Measurements from ENCODE around the gene MSI2. TPM values are rescaled to one million over a fixed set of nuclear protein-coding genes. Genes with fewer than 3 reads are reported as not detected.
A peak's percentile ranks its signal among the peaks of the same experiment; 100 is the strongest.

The MSI2 gene
- polyA plus RNA-seq, 1 of the 3 experiments (the other 2 are of a cell fraction): 24.1 TPM

DNA sequence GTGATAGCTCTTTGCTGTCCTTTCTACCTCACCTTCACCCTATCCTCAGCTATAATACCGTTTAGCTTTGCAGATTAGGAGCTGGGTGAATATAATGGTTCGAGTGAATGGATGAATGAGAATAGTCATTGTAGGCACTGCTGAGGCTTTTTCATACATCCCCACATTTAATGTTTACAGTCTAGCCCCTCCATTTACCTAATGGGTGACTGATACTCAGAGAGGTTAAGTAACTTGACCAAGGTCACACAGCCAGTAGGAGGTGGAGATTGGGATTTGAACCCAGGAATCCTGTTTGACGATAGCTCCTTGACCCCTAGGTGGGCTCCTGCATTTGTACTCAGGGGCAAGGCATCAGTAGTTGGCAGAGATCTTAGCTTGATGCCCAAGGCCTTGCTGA lies 293.1 kb downstream of the MSI2 start:
- POLR2A ChIA-PET: interaction anchor here (0.6 to 1.5 kb wide), 3 partner anchors 11 to 73 kb away, joined by 3 to 11 read pairs (median 3); no protein-coding TSS in a partner anchor
- H3K79me2 ChIP-seq (ENCODE audit: insufficient read depth): 0 out of 2 replicates have a peak, but pooled peaks cover 4% of the 10 kb centered on the region
- 99% methylated on average over 3 of the region's 3 CpGs for WGBS (ENCODE audit: low lambda C conversion rate)

More for the DNA sequence above, 293.1 kb downstream of the MSI2 start:
- H3K9me2 ChIP-seq: no peaks in the 10 kb centered on the region
- H3K27ac ChIP-seq (ENCODE audit: low read depth in 2 of 2, low read length in 1 of 2): peak overlapping the region in 1 of 2 experiments; percentile 99; a peak in 1 of 4 replicates
- H3F3A ChIP-seq (replicated peaks; ENCODE audit: insufficient read depth): no peaks in the 10 kb centered on the region
- peaks cover 12 to 87% of the 10 kb centered on the region in 2 experiments; a peak in 3 of 4 replicates for H3K4me1 ChIP-seq (ENCODE audit: control insufficient read depth in 1 of 2, insufficient read depth in 2 of 2, low read depth in 1 of 2, low read length in 1 of 2)
- no peak overlapping the region for H3K4me2 ChIP-seq
- no peaks in the 10 kb centered on the region for H3K27me3 ChIP-seq (ENCODE audit: insufficient read depth)
- no peaks in the 10 kb centered on the region for H3K9me3 ChIP-seq
- H3K36me3 ChIP-seq (replicated peaks in 1 of 2; ENCODE audit: control insufficient read depth in 1 of 2, insufficient read depth in 2 of 2, low read length in 1 of 2): no peaks in the 10 kb centered on the region
- H3K9ac ChIP-seq: no peak overlapping the region
- no peaks in the 10 kb centered on the region for H4K20me1 ChIP-seq (ENCODE audit: insufficient read depth)
- H3K4me3 ChIP-seq (ENCODE audit: low read depth in 2 of 2, low read length in 1 of 2): no peak overlapping the region
- TF ChIP-seq, protein P1, sequence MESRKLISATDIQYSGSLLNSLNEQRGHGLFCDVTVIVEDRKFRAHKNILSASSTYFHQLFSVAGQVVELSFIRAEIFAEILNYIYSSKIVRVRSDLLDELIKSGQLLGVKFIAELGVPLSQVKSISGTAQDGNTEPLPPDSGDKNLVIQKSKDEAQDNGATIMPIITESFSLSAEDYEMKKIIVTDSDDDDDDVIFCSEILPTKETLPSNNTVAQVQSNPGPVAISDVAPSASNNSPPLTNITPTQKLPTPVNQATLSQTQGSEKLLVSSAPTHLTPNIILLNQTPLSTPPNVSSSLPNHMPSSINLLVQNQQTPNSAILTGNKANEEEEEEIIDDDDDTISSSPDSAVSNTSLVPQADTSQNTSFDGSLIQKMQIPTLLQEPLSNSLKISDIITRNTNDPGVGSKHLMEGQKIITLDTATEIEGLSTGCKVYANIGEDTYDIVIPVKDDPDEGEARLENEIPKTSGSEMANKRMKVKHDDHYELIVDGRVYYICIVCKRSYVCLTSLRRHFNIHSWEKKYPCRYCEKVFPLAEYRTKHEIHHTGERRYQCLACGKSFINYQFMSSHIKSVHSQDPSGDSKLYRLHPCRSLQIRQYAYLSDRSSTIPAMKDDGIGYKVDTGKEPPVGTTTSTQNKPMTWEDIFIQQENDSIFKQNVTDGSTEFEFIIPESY (IDR thresholded peaks at IDR 0.05; ENCODE audit: borderline replicate concordance, low read depth): no peak
- TF ChIP-seq, protein P2, sequence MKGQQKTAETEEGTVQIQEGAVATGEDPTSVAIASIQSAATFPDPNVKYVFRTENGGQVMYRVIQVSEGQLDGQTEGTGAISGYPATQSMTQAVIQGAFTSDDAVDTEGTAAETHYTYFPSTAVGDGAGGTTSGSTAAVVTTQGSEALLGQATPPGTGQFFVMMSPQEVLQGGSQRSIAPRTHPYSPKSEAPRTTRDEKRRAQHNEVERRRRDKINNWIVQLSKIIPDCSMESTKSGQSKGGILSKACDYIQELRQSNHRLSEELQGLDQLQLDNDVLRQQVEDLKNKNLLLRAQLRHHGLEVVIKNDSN (IDR thresholded peaks at IDR 0.05; ENCODE audit: borderline replicate concordance, low read depth): no peak
- no peak for TF ChIP-seq GABPA (IDR thresholded peaks at IDR 0.05; ENCODE audit: low read depth)
- TF ChIP-seq CHD2 (IDR thresholded peaks at IDR 0.05; ENCODE audit: low read length, partially characterized antibody): no peak
- no peak for TF ChIP-seq MEF2A (IDR thresholded peaks at IDR 0.05; ENCODE audit: borderline replicate concordance, low read depth)
- TF ChIP-seq, protein P3, sequence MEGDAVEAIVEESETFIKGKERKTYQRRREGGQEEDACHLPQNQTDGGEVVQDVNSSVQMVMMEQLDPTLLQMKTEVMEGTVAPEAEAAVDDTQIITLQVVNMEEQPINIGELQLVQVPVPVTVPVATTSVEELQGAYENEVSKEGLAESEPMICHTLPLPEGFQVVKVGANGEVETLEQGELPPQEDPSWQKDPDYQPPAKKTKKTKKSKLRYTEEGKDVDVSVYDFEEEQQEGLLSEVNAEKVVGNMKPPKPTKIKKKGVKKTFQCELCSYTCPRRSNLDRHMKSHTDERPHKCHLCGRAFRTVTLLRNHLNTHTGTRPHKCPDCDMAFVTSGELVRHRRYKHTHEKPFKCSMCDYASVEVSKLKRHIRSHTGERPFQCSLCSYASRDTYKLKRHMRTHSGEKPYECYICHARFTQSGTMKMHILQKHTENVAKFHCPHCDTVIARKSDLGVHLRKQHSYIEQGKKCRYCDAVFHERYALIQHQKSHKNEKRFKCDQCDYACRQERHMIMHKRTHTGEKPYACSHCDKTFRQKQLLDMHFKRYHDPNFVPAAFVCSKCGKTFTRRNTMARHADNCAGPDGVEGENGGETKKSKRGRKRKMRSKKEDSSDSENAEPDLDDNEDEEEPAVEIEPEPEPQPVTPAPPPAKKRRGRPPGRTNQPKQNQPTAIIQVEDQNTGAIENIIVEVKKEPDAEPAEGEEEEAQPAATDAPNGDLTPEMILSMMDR (IDR thresholded peaks at IDR 0.05): no peak
- no peak for TF ChIP-seq TEAD4 (IDR thresholded peaks at IDR 0.05; ENCODE audit: borderline replicate concordance, insufficient read depth)
- TF ChIP-seq NFIC (IDR thresholded peaks at IDR 0.05; ENCODE audit: borderline replicate concordance): no peak
- no peak for TF ChIP-seq ELF1 (IDR thresholded peaks at IDR 0.05)
- no peak for TF ChIP-seq TAF1 (IDR thresholded peaks at IDR 0.05; ENCODE audit: borderline replicate concordance, low read depth, low read length)
- no peak for TF ChIP-seq FOXJ3 (CRISPR knock-in tag; IDR thresholded peaks at IDR 0.05)
- TF ChIP-seq, protein P4, sequence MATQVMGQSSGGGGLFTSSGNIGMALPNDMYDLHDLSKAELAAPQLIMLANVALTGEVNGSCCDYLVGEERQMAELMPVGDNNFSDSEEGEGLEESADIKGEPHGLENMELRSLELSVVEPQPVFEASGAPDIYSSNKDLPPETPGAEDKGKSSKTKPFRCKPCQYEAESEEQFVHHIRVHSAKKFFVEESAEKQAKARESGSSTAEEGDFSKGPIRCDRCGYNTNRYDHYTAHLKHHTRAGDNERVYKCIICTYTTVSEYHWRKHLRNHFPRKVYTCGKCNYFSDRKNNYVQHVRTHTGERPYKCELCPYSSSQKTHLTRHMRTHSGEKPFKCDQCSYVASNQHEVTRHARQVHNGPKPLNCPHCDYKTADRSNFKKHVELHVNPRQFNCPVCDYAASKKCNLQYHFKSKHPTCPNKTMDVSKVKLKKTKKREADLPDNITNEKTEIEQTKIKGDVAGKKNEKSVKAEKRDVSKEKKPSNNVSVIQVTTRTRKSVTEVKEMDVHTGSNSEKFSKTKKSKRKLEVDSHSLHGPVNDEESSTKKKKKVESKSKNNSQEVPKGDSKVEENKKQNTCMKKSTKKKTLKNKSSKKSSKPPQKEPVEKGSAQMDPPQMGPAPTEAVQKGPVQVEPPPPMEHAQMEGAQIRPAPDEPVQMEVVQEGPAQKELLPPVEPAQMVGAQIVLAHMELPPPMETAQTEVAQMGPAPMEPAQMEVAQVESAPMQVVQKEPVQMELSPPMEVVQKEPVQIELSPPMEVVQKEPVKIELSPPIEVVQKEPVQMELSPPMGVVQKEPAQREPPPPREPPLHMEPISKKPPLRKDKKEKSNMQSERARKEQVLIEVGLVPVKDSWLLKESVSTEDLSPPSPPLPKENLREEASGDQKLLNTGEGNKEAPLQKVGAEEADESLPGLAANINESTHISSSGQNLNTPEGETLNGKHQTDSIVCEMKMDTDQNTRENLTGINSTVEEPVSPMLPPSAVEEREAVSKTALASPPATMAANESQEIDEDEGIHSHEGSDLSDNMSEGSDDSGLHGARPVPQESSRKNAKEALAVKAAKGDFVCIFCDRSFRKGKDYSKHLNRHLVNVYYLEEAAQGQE (IDR thresholded peaks at IDR 0.05; ENCODE audit: low read depth, low read length): no peak
- no peak for TF ChIP-seq RFX5 (IDR thresholded peaks at IDR 0.05; ENCODE audit: low read length)
- no peak for TF ChIP-seq RXRA (IDR thresholded peaks at IDR 0.05; ENCODE audit: borderline replicate concordance, low read depth)
- TF ChIP-seq, protein P5, sequence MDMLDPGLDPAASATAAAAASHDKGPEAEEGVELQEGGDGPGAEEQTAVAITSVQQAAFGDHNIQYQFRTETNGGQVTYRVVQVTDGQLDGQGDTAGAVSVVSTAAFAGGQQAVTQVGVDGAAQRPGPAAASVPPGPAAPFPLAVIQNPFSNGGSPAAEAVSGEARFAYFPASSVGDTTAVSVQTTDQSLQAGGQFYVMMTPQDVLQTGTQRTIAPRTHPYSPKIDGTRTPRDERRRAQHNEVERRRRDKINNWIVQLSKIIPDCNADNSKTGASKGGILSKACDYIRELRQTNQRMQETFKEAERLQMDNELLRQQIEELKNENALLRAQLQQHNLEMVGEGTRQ (IDR thresholded peaks at IDR 0.05; ENCODE audit: borderline replicate concordance, low read depth, low read length): no peak
- no peak for TF ChIP-seq EP300 (IDR thresholded peaks at IDR 0.05; ENCODE audit: borderline replicate concordance in 1 of 2, low read depth in 1 of 2, low read length in 1 of 2)
- TF ChIP-seq, protein P6, sequence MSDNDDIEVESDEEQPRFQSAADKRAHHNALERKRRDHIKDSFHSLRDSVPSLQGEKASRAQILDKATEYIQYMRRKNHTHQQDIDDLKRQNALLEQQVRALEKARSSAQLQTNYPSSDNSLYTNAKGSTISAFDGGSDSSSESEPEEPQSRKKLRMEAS (IDR thresholded peaks at IDR 0.05; ENCODE audit: low read depth): no peak
- H2AFZ ChIP-seq (ENCODE audit: low read depth): no peak overlapping the region
- CTCF ChIA-PET: interaction anchor here (0.7 to 20.1 kb wide), 13 partner anchors 11 to 306 kb away, joined by 3 to 141 read pairs (median 5); no protein-coding TSS in a partner anchor
- DNase-seq: no peak
